Caco-2 (cell line): ENCODE results near the gene PPAN. TPM values are rescaled to one million over a fixed set of nuclear protein-coding genes. Genes with fewer than 3 reads are reported as not detected.

Source experiments
- BruUV-seq: library from RNA; stranded (reverse); fragments of 400-500 nt; replicated peaks from 2 replicates; lab custom pipeline; 2021; lab: Mats Ljungman, UMichigan
- CTCF ChIA-PET: fragments of 300-600 bp; sonication (Branson Sonifier 250); formaldehyde crosslinking; loops from one replicate; lab custom pipeline; 2022; ENCODE audit warnings: antibody characterized with exemption; lab: Charles Lee
- POLR2A ChIA-PET: fragments of 300-600 bp; sonication (Branson Sonifier 250); formaldehyde crosslinking; loops from one replicate; lab custom pipeline; 2022; ENCODE audit warnings: antibody characterized with exemption; lab: Charles Lee
- DNase-seq, 2 experiments: peaks; one replicate each; pipeline versions ENCODE4 v3.0.0 to v3.0.0-alpha.2; 2020 to 2022
- H3K27me3 ChIP-seq: replicated peaks from 2 replicates; pipeline ENCODE4 v1.6.0; 2011; ENCODE audit warnings: low read length; ENCODE audit not compliant: control insufficient read depth, insufficient read depth
- H3K36me3 ChIP-seq: 2 replicates; pipeline ENCODE4 v1.5.1; 2011; ENCODE audit warnings: low read length; ENCODE audit not compliant: control insufficient read depth, insufficient read depth
- H3K4me1 ChIP-seq: fragments of 250-450 bp; sonication (Bioruptor Pico); 2 replicates; pipeline ENCODE4 v1.5.1; 2020; ENCODE audit warnings: mild to moderate bottlenecking
- H3K4me3 ChIP-seq: 2 replicates; pipeline ENCODE4 v1.5.1; 2011; ENCODE audit warnings: low read depth, mild to moderate bottlenecking, control low read depth, low read length
- H3K9me3 ChIP-seq: fragments of 250-450 bp; sonication (Bioruptor Pico); 2 replicates; pipeline ENCODE4 v1.5.1; 2020; ENCODE audit warnings: mild to moderate bottlenecking, moderate library complexity
- H3K27ac Mint-ChIP-seq: one replicate; pipeline ENCODE4 v1.8.0; 2022; ENCODE audit warnings: mixed read lengths; ENCODE audit not compliant: unreplicated experiment
- H3K27me3 Mint-ChIP-seq: one replicate; pipeline ENCODE4 v1.8.0; 2022; ENCODE audit warnings: mixed read lengths; ENCODE audit not compliant: insufficient read depth, unreplicated experiment
- H3K36me3 Mint-ChIP-seq: one replicate; pipeline ENCODE4 v1.8.0; 2022; ENCODE audit warnings: mild to moderate bottlenecking, mixed read lengths; ENCODE audit not compliant: insufficient read depth, unreplicated experiment
- H3K4me1 Mint-ChIP-seq: one replicate; pipeline ENCODE4 v1.8.0; 2022; ENCODE audit warnings: low read depth, mixed read lengths; ENCODE audit not compliant: unreplicated experiment
- H3K4me3 Mint-ChIP-seq: one replicate; pipeline ENCODE4 v1.8.0; 2022; ENCODE audit warnings: mild to moderate bottlenecking, moderate library complexity, mixed read lengths; ENCODE audit not compliant: unreplicated experiment
- H3K9me3 Mint-ChIP-seq: one replicate; pipeline ENCODE4 v1.8.0; 2022; ENCODE audit warnings: mixed read lengths; ENCODE audit not compliant: unreplicated experiment
- intact Hi-C: fragments of 100-400 bp; cut with micrococcal nuclease; formaldehyde crosslinking; loops from one replicate; pipeline ENCODE4 v1.10.0; 2022; ENCODE audit not compliant: unreplicated experiment
- total RNA-seq: library from RNA; stranded (reverse); gene quantifications from 2 replicates; pipeline ENCODE4 v1.2.3, GENCODE V29; 2022
- TF ChIP-seq, protein P1 (sequence below), 2 experiments: fragments of 200-600 bp in 1 of 2; IDR thresholded peaks; 1 replicate in 1 of 2; 2 replicates in 1 of 2; pipeline versions ENCODE4 v1.5.1 to v1.8.0; 2011 to 2022; ENCODE audit warnings: antibody characterized with exemption in 1 of 2, control low read depth in 1 of 2, inconsistent platforms in 1 of 2, low read depth in 1 of 2, low read length in 1 of 2, mild to moderate bottlenecking in 1 of 2, moderate library complexity in 1 of 2; ENCODE audit not compliant: insufficient read depth in 1 of 2, severe bottlenecking in 1 of 2, unreplicated experiment in 1 of 2

PPAN gene
- total RNA-seq, 1 experiment from 2014 or later, result 62.8 TPM

DNA sequence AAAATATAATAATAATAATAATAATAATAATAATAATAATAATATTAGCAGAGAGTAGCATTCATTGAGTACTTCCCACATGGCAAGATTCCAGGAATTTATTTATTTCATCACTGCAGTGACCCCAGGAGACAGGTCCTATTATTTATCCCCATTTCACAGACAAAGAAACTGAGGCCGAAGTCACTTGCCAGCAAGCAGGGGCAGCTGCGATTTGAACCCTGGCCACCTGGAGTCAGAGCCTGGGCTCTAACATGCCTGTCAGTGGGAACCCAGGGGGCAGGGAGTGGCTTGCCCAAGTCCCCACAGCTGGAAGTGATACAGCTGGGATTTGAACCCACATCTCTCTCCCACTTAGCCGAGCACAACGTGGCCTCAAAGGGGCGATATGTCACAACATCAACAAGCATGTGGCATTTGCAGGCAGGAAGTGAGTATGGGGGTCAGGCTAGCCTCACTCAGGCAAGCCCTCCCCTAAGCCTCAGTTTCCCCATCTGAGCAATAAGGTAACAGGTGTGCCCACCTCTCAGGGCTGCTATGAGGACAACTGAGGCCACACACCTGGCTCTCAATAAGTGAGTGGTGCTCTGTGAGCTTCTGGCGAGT is 17.1 kb upstream of the PPAN start:
- Mint-ChIP-seq H3K4me3 (no peak overlapping the region), H3K27me3 (no peaks in the 10 kb centered on the region), H3K9me3 (no peaks in the 10 kb centered on the region), H3K4me1 (no peaks in the 10 kb centered on the region), H3K27ac (no peak overlapping the region), H3K36me3 (peaks cover 9% of the 10 kb centered on the region)
- TF ChIP-seq, protein P1, sequence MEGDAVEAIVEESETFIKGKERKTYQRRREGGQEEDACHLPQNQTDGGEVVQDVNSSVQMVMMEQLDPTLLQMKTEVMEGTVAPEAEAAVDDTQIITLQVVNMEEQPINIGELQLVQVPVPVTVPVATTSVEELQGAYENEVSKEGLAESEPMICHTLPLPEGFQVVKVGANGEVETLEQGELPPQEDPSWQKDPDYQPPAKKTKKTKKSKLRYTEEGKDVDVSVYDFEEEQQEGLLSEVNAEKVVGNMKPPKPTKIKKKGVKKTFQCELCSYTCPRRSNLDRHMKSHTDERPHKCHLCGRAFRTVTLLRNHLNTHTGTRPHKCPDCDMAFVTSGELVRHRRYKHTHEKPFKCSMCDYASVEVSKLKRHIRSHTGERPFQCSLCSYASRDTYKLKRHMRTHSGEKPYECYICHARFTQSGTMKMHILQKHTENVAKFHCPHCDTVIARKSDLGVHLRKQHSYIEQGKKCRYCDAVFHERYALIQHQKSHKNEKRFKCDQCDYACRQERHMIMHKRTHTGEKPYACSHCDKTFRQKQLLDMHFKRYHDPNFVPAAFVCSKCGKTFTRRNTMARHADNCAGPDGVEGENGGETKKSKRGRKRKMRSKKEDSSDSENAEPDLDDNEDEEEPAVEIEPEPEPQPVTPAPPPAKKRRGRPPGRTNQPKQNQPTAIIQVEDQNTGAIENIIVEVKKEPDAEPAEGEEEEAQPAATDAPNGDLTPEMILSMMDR (IDR thresholded peaks at IDR 0.05; ENCODE audit: insufficient read depth in 1 of 2, low read depth in 1 of 2, low read length in 1 of 2, severe bottlenecking in 1 of 2, unreplicated experiment in 1 of 2), result no peak
- Histone ChIP-seq H3K4me3 (no peak overlapping the region), H3K9me3 (no peaks in the 10 kb centered on the region), H3K4me1 (no peaks in the 10 kb centered on the region), H3K36me3 (no peaks in the 10 kb centered on the region), H3K27me3 (no peaks in the 10 kb centered on the region)
- CTCF ChIA-PET, result no interaction called here
- intact Hi-C loops, result no loop called here
- POLR2A ChIA-PET, result no interaction called here
- BruUV-seq, result no TSS peak
- no peak for DNase-seq

DNA sequence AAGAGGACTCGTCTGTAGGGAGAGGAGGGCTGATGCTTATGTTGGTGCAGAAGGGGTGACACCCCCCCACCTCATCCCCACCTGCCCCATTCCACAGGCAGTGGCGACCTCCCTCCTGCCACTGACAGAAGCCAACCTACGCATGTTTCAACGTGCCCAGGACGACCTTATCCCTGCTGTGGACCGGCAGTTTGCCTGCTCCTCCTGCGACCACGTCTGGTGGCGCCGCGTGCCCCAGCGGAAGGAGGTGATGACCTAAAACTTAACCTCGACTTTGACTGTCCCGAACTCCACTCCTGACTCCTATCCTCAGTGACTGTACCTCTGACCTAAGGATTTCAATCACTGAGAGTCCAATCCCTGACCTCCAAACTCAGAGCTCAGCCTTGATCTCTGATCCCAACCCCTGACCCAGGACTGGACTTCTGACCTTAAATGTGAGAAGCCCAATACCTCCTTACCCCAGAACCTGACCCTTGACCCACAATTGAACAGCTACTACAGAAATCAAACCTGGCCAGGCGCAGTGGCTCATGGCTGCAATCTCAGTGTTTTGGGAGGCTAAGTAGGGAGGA is 16.3 kb upstream of the PPAN start:
- Histone ChIP-seq H3K4me1 (no peaks in the 10 kb centered on the region), H3K36me3 (no peaks in the 10 kb centered on the region), H3K4me3 (no peak overlapping the region), H3K9me3 (no peaks in the 10 kb centered on the region), H3K27me3 (no peaks in the 10 kb centered on the region)
- ChIA-PET POLR2A (no interaction called here), CTCF (no interaction called here)
- Mint-ChIP-seq H3K27me3 (no peaks in the 10 kb centered on the region), H3K9me3 (no peaks in the 10 kb centered on the region), H3K27ac (no peak overlapping the region), H3K4me1 (no peaks in the 10 kb centered on the region), H3K4me3 (no peak overlapping the region), H3K36me3 (peaks cover 9% of the 10 kb centered on the region)
- BruUV-seq, result no TSS peak
- TF ChIP-seq, protein P1 (IDR thresholded peaks at IDR 0.05; ENCODE audit: insufficient read depth in 1 of 2, low read depth in 1 of 2, low read length in 1 of 2, severe bottlenecking in 1 of 2, unreplicated experiment in 1 of 2), result no peak
- DNase-seq, result no peak
- intact Hi-C loops, result no loop called here

DNA sequence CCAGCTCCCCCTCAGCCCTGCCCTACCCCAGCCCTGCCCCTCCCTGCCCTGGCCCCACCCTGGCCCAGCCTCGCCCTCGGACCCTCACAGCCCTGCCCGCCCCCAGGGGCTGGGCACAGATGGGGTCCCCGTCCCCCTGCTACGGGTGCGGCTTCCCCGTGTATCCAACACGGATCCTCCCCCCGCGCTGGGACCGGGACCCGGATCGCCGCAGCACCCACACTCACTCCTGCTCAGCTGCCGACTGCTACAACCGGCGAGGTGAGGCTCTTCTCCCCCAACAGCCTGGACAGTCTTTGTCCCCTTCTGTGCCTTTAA is 14.8 kb upstream of the PPAN start:
- Mint-ChIP-seq H3K27ac (no peak overlapping the region), H3K36me3 (peaks cover 17% of the 10 kb centered on the region), H3K4me1 (no peaks in the 10 kb centered on the region), H3K4me3 (no peak overlapping the region), H3K27me3 (no peaks in the 10 kb centered on the region), H3K9me3 (no peaks in the 10 kb centered on the region)
- CTCF ChIA-PET, result no interaction called here
- POLR2A ChIA-PET, result no interaction called here
- TF ChIP-seq, protein P1 (IDR thresholded peaks at IDR 0.05; ENCODE audit: insufficient read depth in 1 of 2, low read depth in 1 of 2, low read length in 1 of 2, severe bottlenecking in 1 of 2, unreplicated experiment in 1 of 2), result no peak
- BruUV-seq, result no TSS peak
- Histone ChIP-seq H3K9me3 (no peaks in the 10 kb centered on the region), H3K27me3 (no peaks in the 10 kb centered on the region), H3K36me3 (no peaks in the 10 kb centered on the region), H3K4me1 (no peaks in the 10 kb centered on the region), H3K4me3 (no peak overlapping the region)
- DNase-seq, result no peak
- intact Hi-C loops, result no loop called here
